22Rv1 (cell line): ENCODE results near the gene ANKUB1.
"Not testable (repeated sequence)": the region's sequence is repeated elsewhere in the genome, so short reads cannot be mapped to it uniquely, and the experiment has no call there.

Experiments used
- H3K27ac ChIP-seq: fragments of 450-650 bp; 2 replicates; pipeline ENCODE4 v1.5.1; 2017
- CTCF ChIP-seq: fragments of 450-650 bp; IDR thresholded peaks from 2 replicates; pipeline ENCODE4 v1.5.1; 2017; ENCODE audit warnings: mild to moderate bottlenecking
- ZFX ChIP-seq: fragments of 450-650 bp; IDR thresholded peaks from 2 replicates; pipeline ENCODE4 v1.6.1; 2017; ENCODE audit warnings: antibody characterized with exemption, borderline replicate concordance

ANKUB1 gene, protein sequence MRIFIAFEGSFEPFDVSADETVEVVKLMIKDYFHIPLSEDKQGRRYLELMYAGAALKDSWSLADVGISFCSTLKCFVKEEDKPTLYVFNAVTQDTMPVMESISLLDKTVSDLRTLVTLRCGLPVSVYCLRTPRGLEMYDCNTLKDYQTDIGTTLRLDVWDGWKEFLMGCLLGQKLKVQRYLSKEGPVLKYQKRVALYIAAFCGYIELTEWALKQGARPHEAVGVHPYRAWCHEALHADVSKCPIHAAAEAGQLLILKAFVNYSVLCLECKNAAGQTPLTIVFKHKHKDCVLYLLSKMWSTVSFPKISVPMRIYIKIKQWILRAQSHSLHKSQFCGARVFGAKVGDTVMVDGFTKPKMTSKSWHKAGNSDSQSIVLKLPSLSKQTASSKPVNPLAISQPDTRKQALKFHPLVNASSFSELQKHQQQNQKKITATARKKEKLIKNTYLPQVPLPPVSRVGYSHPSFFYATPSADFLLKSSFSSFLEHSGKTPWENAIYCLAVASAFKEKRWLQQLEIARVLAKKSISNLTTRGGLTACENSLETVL

DNA sequence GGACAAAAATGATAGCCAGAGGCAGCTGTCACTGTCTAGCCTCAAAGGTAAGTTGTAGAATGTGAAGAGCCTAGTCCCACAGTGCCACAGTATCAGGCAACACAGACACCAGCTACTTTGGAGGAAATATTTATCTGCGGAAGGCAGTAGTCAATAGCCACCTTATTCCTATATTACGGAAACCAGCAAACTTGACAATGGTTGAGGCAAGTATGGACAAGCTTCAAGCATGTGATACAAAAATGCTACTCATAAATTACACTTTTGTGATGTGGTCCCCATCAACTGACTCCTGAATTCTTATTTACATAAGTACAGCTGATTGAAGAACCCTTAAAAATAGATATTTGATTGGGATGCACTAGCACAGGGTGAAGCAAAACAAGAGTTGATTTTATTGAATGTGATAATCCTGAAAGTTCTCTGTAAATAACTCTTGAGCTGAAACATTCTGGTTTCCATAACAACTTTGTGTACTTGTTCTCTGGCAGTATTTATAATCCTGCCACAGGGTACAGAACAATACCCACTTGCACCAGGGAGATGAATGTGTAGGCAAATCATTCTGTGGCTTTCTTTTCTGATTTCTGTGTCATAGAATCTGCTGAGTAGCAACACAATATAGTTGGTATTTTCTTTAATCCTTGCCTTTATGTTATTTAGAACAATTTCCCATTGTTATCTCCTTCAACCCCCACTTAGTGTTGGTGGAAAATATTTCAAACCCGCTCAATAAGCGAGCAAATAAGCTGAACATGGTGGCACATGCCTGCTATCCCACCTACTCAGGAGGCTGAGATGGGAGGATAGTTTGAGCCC, at the start of gene ANKUB1:
Gene ANKUB1 (minus strand): TSS at position 103 of the 819 bp plus-strand sequence. CDS start 188 bp downstream, outside the sequence.
- peak within 1 kb of the TSS; percentile 59 for H3K27ac ChIP-seq
- no peak for TF ChIP-seq ZFX
- TF ChIP-seq CTCF = no peak

DNA sequence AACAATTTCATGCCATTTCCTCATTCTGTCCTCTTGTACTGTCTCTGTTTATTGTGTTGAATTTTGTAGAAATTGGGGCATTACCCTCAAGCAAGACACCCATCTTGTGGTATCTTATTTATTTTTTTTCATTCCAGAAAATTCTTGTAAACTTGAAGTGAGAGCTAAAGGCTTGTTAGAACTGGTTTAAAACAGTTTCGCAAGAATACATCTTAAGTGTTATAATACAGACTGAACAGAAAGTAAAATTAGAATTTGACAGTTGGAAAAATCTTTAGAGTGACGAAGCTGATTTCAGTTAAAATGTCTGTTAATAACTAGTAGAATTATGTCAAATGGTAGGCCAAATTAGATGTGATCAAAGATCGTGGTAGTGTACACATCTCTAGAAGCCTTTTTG, 47.5 kb upstream of the ANKUB1 start:
- no peak overlapping the region for H3K27ac ChIP-seq
- TF ChIP-seq ZFX = no peak

- not testable (repeated sequence) for H3K27ac ChIP-seq
Measured at GRCh38 chr3:149839469-149839868, 47.1 kb upstream of the ANKUB1 start.

DNA sequence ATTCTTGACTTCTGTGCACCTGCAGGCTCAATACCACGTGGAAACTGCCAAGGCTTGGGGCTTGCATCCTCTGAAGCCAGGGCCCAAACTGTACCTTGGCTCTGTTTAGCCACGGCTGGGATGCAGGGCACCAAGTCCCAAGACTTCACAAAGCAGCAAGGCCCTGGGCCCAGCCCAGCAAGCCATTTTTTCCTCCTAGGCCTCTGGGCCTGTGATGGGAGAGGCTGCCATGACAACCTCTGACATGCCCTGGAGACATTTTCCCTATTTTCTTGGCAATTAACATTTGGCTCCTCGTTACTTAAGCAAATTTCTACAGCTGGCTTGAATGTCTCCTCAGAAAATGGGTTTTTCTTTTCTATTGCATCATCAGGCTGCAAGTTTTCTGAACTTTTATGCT, 46.1 kb upstream of the ANKUB1 start:
- H3K27ac ChIP-seq = not testable (repeated sequence)

DNA sequence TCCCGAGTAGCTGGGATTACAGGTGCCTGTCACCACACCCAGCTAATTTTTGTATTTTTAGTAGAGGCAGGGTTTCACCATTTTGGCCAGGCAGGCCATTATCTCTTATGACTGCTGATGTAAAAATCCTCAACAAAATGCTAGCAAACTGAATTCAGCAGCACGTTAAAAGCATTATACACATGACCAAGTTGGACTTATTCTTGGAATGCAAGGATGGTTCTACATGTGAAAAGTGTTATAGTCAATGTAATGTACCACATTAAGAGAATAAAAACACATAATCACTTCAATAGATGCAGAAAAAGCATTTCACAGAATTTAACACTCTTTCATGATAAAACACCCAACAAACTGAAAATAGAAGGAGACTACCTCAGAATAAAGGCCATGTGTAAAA, 40.9 kb upstream of the ANKUB1 start:
- H3K27ac ChIP-seq = no peak overlapping the region
- TF ChIP-seq CTCF (no peak), ZFX (no peak)

- TF ChIP-seq CTCF (no peak), ZFX (no peak)
- no peak overlapping the region for H3K27ac ChIP-seq
Measured at GRCh38 chr3:149832086-149832485, 39.7 kb upstream of the ANKUB1 start.

GRCh38 chr3:149831321-149831720, 39.0 kb upstream of the ANKUB1 start:
- no peak overlapping the region for H3K27ac ChIP-seq

GRCh38 chr3:149830902-149831301, 38.5 kb upstream of the ANKUB1 start:
- TF ChIP-seq ZFX (no peak), CTCF (no peak)
- H3K27ac ChIP-seq = no peak overlapping the region

More at GRCh38 chr3:149831321-149831720, 39.0 kb upstream of the ANKUB1 start:
- TF ChIP-seq CTCF (no peak), ZFX (no peak)

DNA sequence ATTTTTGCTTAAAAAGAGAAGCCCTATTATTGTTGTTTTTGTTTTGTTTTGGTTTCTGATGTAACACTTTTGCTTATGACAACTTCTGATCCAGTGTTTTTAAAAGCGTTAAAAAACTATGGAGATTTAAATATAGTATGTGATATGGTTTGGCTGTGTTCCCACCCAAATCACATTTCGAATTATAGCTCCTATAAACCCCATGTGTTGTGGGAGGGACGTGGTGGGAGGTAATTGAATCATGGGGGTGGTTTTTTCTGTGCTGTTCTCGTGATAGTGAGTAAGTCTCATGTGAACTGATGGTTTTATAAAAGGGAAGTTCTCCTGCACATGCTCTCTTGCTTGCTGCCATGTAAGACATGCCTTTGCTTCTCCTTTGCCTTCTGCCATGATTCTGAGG, 37.3 kb upstream of the ANKUB1 start:
- not testable (repeated sequence) for H3K27ac ChIP-seq
